Astrocyte (in vitro differentiated cells and primary cell): Measurements from ENCODE around the gene SOBP. TPM values are rescaled to one million over a fixed set of nuclear protein-coding genes. Genes with fewer than 3 reads are reported as not detected.

Experiments used
- DNase-seq: peaks from one replicate; pipeline ENCODE4 v3.0.0-alpha.2; 2010; ENCODE audit warnings: low read depth
- FAIRE-seq: peaks from 2 replicates; lab custom pipeline; 2011; peaks lifted over from hg19 to GRCh38; lab: Jason Lieb, UNC
- H2AFZ ChIP-seq: 2 replicates; pipeline ENCODE4 v1.6.0; 2012; ENCODE audit warnings: low read depth, low read length, inconsistent platforms
- H3K27ac ChIP-seq: 2 replicates; pipeline ENCODE4 v1.5.1; 2011; ENCODE audit warnings: low read depth, low read length, inconsistent platforms
- H3K27me3 ChIP-seq: 2 replicates; pipeline ENCODE4 v1.6.0; 2011; ENCODE audit warnings: low read length, inconsistent platforms; ENCODE audit not compliant: insufficient read depth
- H3K36me3 ChIP-seq: 2 replicates; pipeline ENCODE4 v1.5.1; 2011; ENCODE audit warnings: low read length, inconsistent platforms; ENCODE audit not compliant: insufficient read depth
- H3K4me1 ChIP-seq: 2 replicates; pipeline ENCODE4 v1.5.1; 2011; ENCODE audit warnings: low read length, inconsistent platforms; ENCODE audit not compliant: insufficient read depth
- H3K4me2 ChIP-seq: 2 replicates; pipeline ENCODE4 v1.6.0; 2012; ENCODE audit warnings: low read length, inconsistent platforms
- H3K4me3 ChIP-seq: 2 replicates; pipeline ENCODE4 v1.5.1; 2011; ENCODE audit warnings: low read depth, mild to moderate bottlenecking, low read length, inconsistent platforms; ENCODE audit not compliant: insufficient read depth
- H3K79me2 ChIP-seq: 2 replicates; pipeline ENCODE4 v1.6.0; 2012; ENCODE audit warnings: mild to moderate bottlenecking, low read length, inconsistent platforms; ENCODE audit not compliant: insufficient read depth
- H3K9ac ChIP-seq: 2 replicates; pipeline ENCODE4 v1.6.0; 2012; ENCODE audit warnings: mild to moderate bottlenecking, low read length, inconsistent platforms
- H3K9me3 ChIP-seq: 2 replicates; pipeline ENCODE4 v1.5.1; 2012; ENCODE audit warnings: low read depth, mild to moderate bottlenecking, low read length, inconsistent platforms; ENCODE audit not compliant: insufficient read depth
- H4K20me1 ChIP-seq: 2 replicates; pipeline ENCODE4 v1.6.0; 2012; ENCODE audit warnings: low read length, inconsistent platforms; ENCODE audit not compliant: insufficient read depth
- H3K27ac Mint-ChIP-seq: one replicate; pipeline ENCODE4 v1.8.0; 2021; ENCODE audit warnings: mild to moderate bottlenecking, mixed read lengths; ENCODE audit not compliant: unreplicated experiment
- H3K27me3 Mint-ChIP-seq: one replicate; pipeline ENCODE4 v1.8.0; 2021; ENCODE audit warnings: low read depth, mixed read lengths; ENCODE audit not compliant: unreplicated experiment
- H3K36me3 Mint-ChIP-seq: one replicate; pipeline ENCODE4 v1.8.0; 2021; ENCODE audit warnings: low read depth, mixed read lengths; ENCODE audit not compliant: unreplicated experiment
- H3K4me1 Mint-ChIP-seq: one replicate; pipeline ENCODE4 v1.8.0; 2021; ENCODE audit warnings: low read depth, mixed read lengths; ENCODE audit not compliant: unreplicated experiment
- H3K4me3 Mint-ChIP-seq: one replicate; pipeline ENCODE4 v1.8.0; 2021; ENCODE audit warnings: mild to moderate bottlenecking, moderate library complexity, mixed read lengths; ENCODE audit not compliant: unreplicated experiment
- H3K9me3 Mint-ChIP-seq: one replicate; pipeline ENCODE4 v1.8.0; 2021; ENCODE audit warnings: mild to moderate bottlenecking, mixed read lengths; ENCODE audit not compliant: unreplicated experiment
- EZH2 ChIP-seq: IDR thresholded peaks from 2 replicates; pipeline ENCODE4 v1.6.1; 2012; ENCODE audit warnings: mild to moderate bottlenecking, low read length, inconsistent platforms; ENCODE audit not compliant: insufficient read depth
- total RNA-seq: library from RNA; stranded (reverse); gene quantifications from 2 replicates; pipeline ENCODE4 v1.2.1, GENCODE V29; 2021
- TF ChIP-seq, protein P1 (sequence below): IDR thresholded peaks from 2 replicates; pipeline ENCODE4 v1.5.1; 2011; ENCODE audit warnings: low read depth, mild to moderate bottlenecking, inconsistent platforms, low read length, moderate library complexity; ENCODE audit not compliant: insufficient read depth

SOBP gene
- total RNA-seq, 1 donor from 2014 or later: 4.7 TPM

DNA sequence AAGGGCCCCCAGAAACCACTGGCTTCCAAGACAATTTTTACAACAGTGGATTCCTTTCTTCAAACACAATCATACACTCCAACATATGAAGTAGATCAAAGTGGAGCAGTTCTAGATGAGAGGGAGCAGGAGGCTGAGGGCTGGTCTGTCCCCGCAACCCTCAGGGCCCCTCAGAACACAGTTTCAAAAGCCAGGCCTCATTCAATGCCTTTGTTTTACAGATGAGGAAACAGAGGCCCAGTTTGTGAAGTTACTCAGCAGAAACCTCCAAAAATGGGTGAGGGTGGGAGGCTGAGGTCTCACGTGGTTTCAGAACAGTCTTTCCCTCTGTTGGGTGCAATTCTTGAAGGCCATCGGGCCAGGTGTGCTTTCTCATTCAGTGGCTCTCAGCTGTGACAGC, 199.3 kb downstream of the SOBP start:
- no peak overlapping the region for H3K9ac ChIP-seq
- no peak overlapping the region for H3K27ac ChIP-seq
- no peaks in the 10 kb centered on the region for H4K20me1 ChIP-seq
- H3K36me3 ChIP-seq: no peaks in the 10 kb centered on the region
- peaks cover 9% of the 10 kb centered on the region for H3K4me1 ChIP-seq
- H3K79me2 ChIP-seq: no peaks in the 10 kb centered on the region
- Mint-ChIP-seq H3K27me3 (peaks cover 3% of the 10 kb centered on the region), H3K9me3 (peaks cover 5% of the 10 kb centered on the region), H3K4me1 (peaks cover 19% of the 10 kb centered on the region), H3K36me3 (no peaks in the 10 kb centered on the region), H3K4me3 (no peak overlapping the region), H3K27ac (no peak overlapping the region)
- no peak overlapping the region for H3K4me3 ChIP-seq
- FAIRE-seq (no peak), DNase-seq (no peak)
- TF ChIP-seq EZH2: no peak
- TF ChIP-seq, protein P1, sequence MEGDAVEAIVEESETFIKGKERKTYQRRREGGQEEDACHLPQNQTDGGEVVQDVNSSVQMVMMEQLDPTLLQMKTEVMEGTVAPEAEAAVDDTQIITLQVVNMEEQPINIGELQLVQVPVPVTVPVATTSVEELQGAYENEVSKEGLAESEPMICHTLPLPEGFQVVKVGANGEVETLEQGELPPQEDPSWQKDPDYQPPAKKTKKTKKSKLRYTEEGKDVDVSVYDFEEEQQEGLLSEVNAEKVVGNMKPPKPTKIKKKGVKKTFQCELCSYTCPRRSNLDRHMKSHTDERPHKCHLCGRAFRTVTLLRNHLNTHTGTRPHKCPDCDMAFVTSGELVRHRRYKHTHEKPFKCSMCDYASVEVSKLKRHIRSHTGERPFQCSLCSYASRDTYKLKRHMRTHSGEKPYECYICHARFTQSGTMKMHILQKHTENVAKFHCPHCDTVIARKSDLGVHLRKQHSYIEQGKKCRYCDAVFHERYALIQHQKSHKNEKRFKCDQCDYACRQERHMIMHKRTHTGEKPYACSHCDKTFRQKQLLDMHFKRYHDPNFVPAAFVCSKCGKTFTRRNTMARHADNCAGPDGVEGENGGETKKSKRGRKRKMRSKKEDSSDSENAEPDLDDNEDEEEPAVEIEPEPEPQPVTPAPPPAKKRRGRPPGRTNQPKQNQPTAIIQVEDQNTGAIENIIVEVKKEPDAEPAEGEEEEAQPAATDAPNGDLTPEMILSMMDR: no peak
- no peaks in the 10 kb centered on the region for H3K27me3 ChIP-seq
- H2AFZ ChIP-seq: no peak overlapping the region
- no peaks in the 10 kb centered on the region for H3K9me3 ChIP-seq
- no peak overlapping the region for H3K4me2 ChIP-seq

- Mint-ChIP-seq H3K4me3 (peak overlapping the region; percentile 23), H3K27me3 (peaks cover 3% of the 10 kb centered on the region), H3K9me3 (peaks cover 5% of the 10 kb centered on the region), H3K4me1 (peaks cover 19% of the 10 kb centered on the region), H3K27ac (peak overlapping the region; percentile 72), H3K36me3 (no peaks in the 10 kb centered on the region)
- TF ChIP-seq, protein P1: no peak
- TF ChIP-seq EZH2: no peak
- DNase-seq (no peak), FAIRE-seq (no peak)
- Histone ChIP-seq H3K79me2 (no peaks in the 10 kb centered on the region), H2AFZ (peak overlapping the region; percentile 5), H4K20me1 (no peaks in the 10 kb centered on the region), H3K4me3 (no peak overlapping the region), H3K9ac (no peak overlapping the region), H3K9me3 (no peaks in the 10 kb centered on the region), H3K4me1 (peaks cover 9% of the 10 kb centered on the region), H3K4me2 (peak overlapping the region; percentile 59), H3K36me3 (no peaks in the 10 kb centered on the region), H3K27ac (no peak overlapping the region), H3K27me3 (no peaks in the 10 kb centered on the region)
Observed at GRCh38 chr6:107689951-107690642, 200.2 kb downstream of the SOBP start.

GRCh38 chr6:107690643-107691061, 200.7 kb downstream of the SOBP start:
- H3K4me3 Mint-ChIP-seq: peak overlapping the region; percentile 50
- DNase-seq (peak; percentile 4), FAIRE-seq (no peak)
- H3K9me3 ChIP-seq: no peaks in the 10 kb centered on the region
- H2AFZ ChIP-seq: peak overlapping the region; percentile 5
- peaks cover 3% of the 10 kb centered on the region for H3K27me3 Mint-ChIP-seq
- H3K36me3 ChIP-seq: no peaks in the 10 kb centered on the region
- peaks cover 19% of the 10 kb centered on the region for H3K4me1 Mint-ChIP-seq
- H3K4me3 ChIP-seq: no peak overlapping the region
- no peaks in the 10 kb centered on the region for H3K36me3 Mint-ChIP-seq
- H3K79me2 ChIP-seq: no peaks in the 10 kb centered on the region
- H3K27me3 ChIP-seq: no peaks in the 10 kb centered on the region
- peaks cover 5% of the 10 kb centered on the region for H3K9me3 Mint-ChIP-seq
- peak overlapping the region; percentile 4 for H3K27ac ChIP-seq
- H3K4me1 ChIP-seq: peaks cover 9% of the 10 kb centered on the region
- H3K4me2 ChIP-seq: peak overlapping the region; percentile 59
- H3K27ac Mint-ChIP-seq: peak overlapping the region; percentile 72
- TF ChIP-seq EZH2: no peak
- TF ChIP-seq, protein P1: no peak
- H4K20me1 ChIP-seq: no peaks in the 10 kb centered on the region
- H3K9ac ChIP-seq: no peak overlapping the region
